Tibial nerve (tissue), 4 donors: ENCODE measurements around the gene CDK15. TPM values are rescaled to one million over a fixed set of nuclear protein-coding genes. Genes with fewer than 3 reads are reported as not detected.
"Not testable (repeated sequence)": the region's sequence is repeated elsewhere in the genome, so short reads cannot be mapped to it uniquely, and the experiment has no call there.

Experiments
- DNase-seq, 2 donors: peaks; one replicate each; pipeline ENCODE4 v3.0.0-alpha.2; 2019; ENCODE audit warnings: low spot score in 2 of 2
- H3K27ac ChIP-seq, 4 donors: fragments of 200-600 bp; sonication (generic) in 3 of 4; one replicate each; pipeline ENCODE4 v1.5.1; 2017 to 2019; ENCODE audit warnings: mild to moderate bottlenecking in 1 of 4
- H3K27me3 ChIP-seq, 2 donors: fragments of 200-600 bp; sonication (generic) in 1 of 2; one replicate each; pipeline versions ENCODE4 v1.5.1 to v1.6.0; 2017 to 2019
- H3K36me3 ChIP-seq, 3 donors: fragments of 200-600 bp; sonication (generic); one replicate each; pipeline ENCODE4 v1.5.1; 2018 to 2019
- H3K4me1 ChIP-seq, 4 donors: fragments of 200-600 bp; sonication (generic) in 3 of 4; one replicate each; pipeline ENCODE4 v1.5.1; 2017 to 2019
- H3K4me3 ChIP-seq, 4 donors: fragments of 200-600 bp; sonication (generic) in 3 of 4; one replicate each; pipeline ENCODE4 v1.5.1; 2017 to 2019; ENCODE audit warnings: mild to moderate bottlenecking in 1 of 4, moderate library complexity in 1 of 4
- H3K9me3 ChIP-seq, 4 donors: fragments of 200-600 bp; sonication (generic) in 3 of 4; one replicate each; pipeline ENCODE4 v1.5.1; 2017 to 2019
- CTCF ChIP-seq, 5 experiments: fragments of 200-600 bp in 3 of 5; fragments of 450-650 bp in 2 of 5; sonication (generic) in 3 of 5; IDR thresholded peaks; one replicate each; pipeline ENCODE4 v1.5.1; 2016 to 2019; ENCODE audit warnings: antibody characterized with exemption in 5 of 5, mild to moderate bottlenecking in 3 of 5, moderate library complexity in 2 of 5
- EP300 ChIP-seq, 2 donors: sonication (generic); formaldehyde crosslinking; IDR thresholded peaks; one replicate each; pipeline ENCODE4 v1.6.1; 2017; ENCODE audit warnings: antibody characterized with exemption in 2 of 2, mild to moderate bottlenecking in 1 of 2
- POLR2A ChIP-seq, 2 donors: fragments of 450-650 bp; IDR thresholded peaks; one replicate each; pipeline ENCODE4 v1.6.1; 2017; ENCODE audit warnings: antibody characterized with exemption in 2 of 2, mild to moderate bottlenecking in 2 of 2, moderate library complexity in 2 of 2
- WGBS, 2 donors: methylation state at CpG; one replicate each; pipeline ENCODE4 v1.1.5; 2018; 5-methylcytosine and 5-hydroxymethylcytosine counted together
- total RNA-seq, 4 donors: library from RNA; depleted of rRNA; stranded (reverse); fragments of >200 nt; gene quantifications; one replicate each; pipeline ENCODE4 v1.1.0, GENCODE V29; 2016

The CDK15 gene
- total RNA-seq, 4 donors from 2014 or later: 0.90 to 6.5 (median 1.4) TPM

- no peak for DNase-seq
- Histone ChIP-seq H3K27ac (no peak overlapping the region), H3K36me3 (no peaks in the 10 kb centered on the region), H3K4me3 (no peak overlapping the region), H3K4me1 (peaks cover 0 to 7% (median 0%) of the 10 kb centered on the region in 4 donors), H3K27me3 (no peaks in the 10 kb centered on the region), H3K9me3 (peaks cover 0 to 19% (median 3%) of the 10 kb centered on the region in 4 donors)
- no peak for TF ChIP-seq CTCF (IDR thresholded peaks at IDR 0.05)
- TF ChIP-seq EP300 (IDR thresholded peaks at IDR 0.05): no peak
- no peak for TF ChIP-seq POLR2A (IDR thresholded peaks at IDR 0.05)
- WGBS, 2 donors: 92 to 98% methylated on average over 1 of the region's 1 CpG
These were observed 34.4 kb downstream of the CDK15 start for GRCh38 chr2:201840726-201841125.

- Histone ChIP-seq H3K36me3 (no peaks in the 10 kb centered on the region), H3K27me3 (no peaks in the 10 kb centered on the region), H3K9me3 (peaks cover 0 to 19% (median 3%) of the 10 kb centered on the region in 4 donors), H3K4me1 (peaks cover 0 to 7% (median 0%) of the 10 kb centered on the region in 4 donors), H3K27ac (peak overlapping the region in 1 of 4 donors; percentile 45), H3K4me3 (no peak overlapping the region)
- TF ChIP-seq CTCF (IDR thresholded peaks at IDR 0.05) (no peak), EP300 (IDR thresholded peaks at IDR 0.05) (no peak), POLR2A (IDR thresholded peaks at IDR 0.05) (no peak)
- no peak for DNase-seq
- WGBS, 2 donors: 28 to 29% methylated on average over 5 of the region's 5 CpGs
These were observed 36.0 kb downstream of the CDK15 start for GRCh38 chr2:201842131-201842860.

- WGBS, 2 donors: 45 to 93% methylated on average over 2 of the region's 2 CpGs
- DNase-seq, H3K27ac ChIP-seq: not testable (repeated sequence)
These were observed 38.6 kb downstream of the CDK15 start for GRCh38 chr2:201844922-201845321.

GRCh38 chr2:201847481-201847880 lies 41.1 kb downstream of the CDK15 start:
- no peak for TF ChIP-seq EP300 (IDR thresholded peaks at IDR 0.05)
- TF ChIP-seq POLR2A (IDR thresholded peaks at IDR 0.05): no peak
- TF ChIP-seq CTCF (IDR thresholded peaks at IDR 0.05): no peak
- Histone ChIP-seq H3K4me1 (peaks cover 0 to 7% (median 0%) of the 10 kb centered on the region in 4 donors), H3K27ac (no peak overlapping the region), H3K36me3 (no peaks in the 10 kb centered on the region), H3K9me3 (no peaks in the 10 kb centered on the region), H3K4me3 (no peak overlapping the region), H3K27me3 (no peaks in the 10 kb centered on the region)
- no peak for DNase-seq

More at GRCh38 chr2:201844922-201845321, 38.6 kb downstream of the CDK15 start:
- H3K4me1 ChIP-seq, H3K4me3 ChIP-seq, H3K27me3 ChIP-seq, H3K36me3 ChIP-seq: not testable (repeated sequence)
- H3K9me3 ChIP-seq: peaks cover 0 to 16% (median 3%) of the 10 kb centered on the region in 4 donors

GRCh38 chr2:201852462-201852861 lies 46.1 kb downstream of the CDK15 start:
- H3K36me3 ChIP-seq: no peaks in the 10 kb centered on the region
- no peak for DNase-seq
- H3K27ac ChIP-seq: no peak overlapping the region
- no peak overlapping the region for H3K4me3 ChIP-seq
- H3K4me1 ChIP-seq: no peaks in the 10 kb centered on the region
- TF ChIP-seq CTCF (IDR thresholded peaks at IDR 0.05) (no peak), EP300 (IDR thresholded peaks at IDR 0.05) (no peak), POLR2A (IDR thresholded peaks at IDR 0.05) (no peak)
- H3K9me3 ChIP-seq: no peaks in the 10 kb centered on the region
- H3K27me3 ChIP-seq: no peaks in the 10 kb centered on the region
